Activated CD8-positive, alpha-beta memory T cell treated with anti-CD3 and anti-CD28 coated beads for 48 hours (primary cell): ENCODE measurements around the gene SLC24A3.

Source experiments
- DNase-seq, 3 experiments: peaks; one replicate each; pipeline ENCODE4 v3.0.0-alpha.2; 2020; ENCODE audit warnings: low read depth in 2 of 3, low spot score in 2 of 3

Gene SLC24A3

DNA sequence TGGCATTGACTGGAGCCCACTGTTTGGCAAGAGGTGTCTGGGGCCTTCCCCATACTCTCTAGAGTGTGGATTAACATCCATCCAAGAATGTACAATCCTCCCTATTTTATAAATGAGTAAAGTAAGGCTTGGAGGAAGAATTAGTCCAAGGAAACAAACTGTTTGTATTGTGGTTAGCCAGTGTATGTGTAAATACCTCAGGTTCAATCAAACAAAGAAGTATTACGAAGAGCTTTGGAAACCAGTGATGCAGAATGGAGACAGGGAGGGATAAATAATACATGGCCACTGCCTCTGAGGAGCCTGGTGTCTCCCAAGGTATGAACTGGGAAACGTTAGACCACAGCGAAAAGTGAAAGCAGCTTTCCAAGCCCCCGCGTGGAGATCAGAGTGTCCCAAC is 319.0 kb downstream of the SLC24A3 start:
- DNase-seq: no peak

DNA sequence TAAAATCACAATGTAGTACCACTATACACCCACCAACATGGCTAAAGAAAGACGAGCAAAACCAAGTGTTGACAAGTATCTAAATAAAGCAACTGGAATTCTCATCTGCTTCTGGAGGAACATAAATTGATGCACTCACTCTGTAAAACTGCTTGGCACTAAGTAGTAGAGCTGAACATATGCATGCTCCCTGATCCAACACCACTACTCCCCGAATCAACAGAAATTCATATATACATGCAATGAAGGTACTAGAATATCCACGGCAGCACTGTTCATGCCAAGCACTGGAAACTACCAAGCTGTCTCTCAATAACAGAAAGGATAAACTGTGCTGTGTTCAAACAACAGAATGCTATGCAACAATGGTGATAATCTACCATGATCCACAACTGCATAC is 326.1 kb downstream of the SLC24A3 start:
- DNase-seq: no peak

DNA sequence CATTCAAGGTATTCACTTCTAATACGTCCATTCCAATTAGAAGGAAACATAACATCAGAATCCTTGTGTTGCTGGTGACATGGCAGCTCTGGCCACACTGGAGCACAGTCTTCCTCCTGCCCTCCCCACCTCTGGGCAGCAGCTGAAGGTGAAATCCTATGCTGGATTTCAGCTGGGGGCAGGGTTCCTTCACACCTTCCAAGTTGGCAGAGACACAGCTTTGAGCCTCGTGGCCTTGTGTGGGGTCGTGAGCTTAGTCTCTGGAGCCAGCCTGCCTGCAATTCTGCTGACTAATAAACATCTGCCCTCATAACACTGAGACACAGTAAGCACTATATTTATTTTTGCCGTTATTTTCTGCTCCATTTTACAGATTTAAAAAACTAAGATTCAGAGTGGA is 326.7 kb downstream of the SLC24A3 start:
- DNase-seq: no peak

DNA sequence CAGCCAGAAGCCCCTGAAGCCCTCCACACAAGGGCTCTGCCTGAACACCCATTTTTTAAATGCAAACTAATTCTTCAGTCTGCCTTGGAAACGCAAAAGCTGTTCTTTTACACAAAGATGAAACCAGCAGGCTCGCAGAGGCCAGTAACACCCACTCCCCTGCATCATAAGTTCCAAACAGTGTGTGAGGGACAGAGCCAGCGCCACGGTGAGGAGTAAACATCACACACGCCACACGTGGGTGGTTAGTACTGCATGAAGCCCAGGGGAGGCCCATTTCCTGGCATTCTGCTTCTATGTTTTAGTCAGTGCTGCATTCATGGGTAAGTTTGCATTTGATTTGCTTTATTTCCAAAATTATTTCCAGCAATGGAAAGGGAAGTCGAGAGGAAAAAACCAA is 327.9 kb downstream of the SLC24A3 start:
- peak in 1 of 3 experiments; percentile 7 for DNase-seq

DNA sequence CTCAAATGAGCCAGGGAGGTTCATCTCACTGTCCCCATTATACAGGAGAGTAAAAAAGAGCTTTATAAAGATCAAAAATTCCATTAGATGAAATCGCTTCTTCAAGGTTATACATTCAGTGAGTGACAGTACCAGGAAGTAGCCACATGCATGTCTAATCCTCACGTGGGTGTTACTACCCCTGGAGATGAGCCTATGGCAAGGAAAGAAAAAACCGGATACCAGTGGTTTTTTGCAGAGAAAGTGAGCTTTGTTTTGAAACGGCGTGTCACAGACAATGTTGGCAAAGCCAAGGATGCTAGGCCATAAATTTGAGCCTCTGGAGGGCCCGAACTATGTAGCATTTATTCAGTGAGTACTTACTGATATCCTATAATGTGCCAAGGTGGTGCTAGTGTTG is 330.7 kb downstream of the SLC24A3 start:
- no peak for DNase-seq

DNA sequence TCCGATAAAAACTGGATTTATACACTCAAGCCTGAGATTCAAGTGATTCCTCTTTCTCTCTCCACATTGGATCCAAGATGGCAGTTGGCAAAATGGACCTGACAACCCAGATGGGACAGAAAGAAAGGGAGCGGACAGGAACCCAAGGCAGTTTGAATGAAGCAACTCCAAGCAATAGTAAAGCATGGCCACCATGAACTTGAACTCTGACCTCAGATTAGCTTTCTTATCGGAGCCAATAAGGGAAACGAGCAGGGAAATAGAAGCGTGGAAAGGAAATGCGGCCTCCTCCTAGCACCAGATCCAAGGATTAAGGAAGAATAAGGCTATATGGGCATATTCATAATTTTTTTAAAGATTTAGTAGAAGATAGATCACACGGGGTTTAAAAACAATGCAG is 332.2 kb downstream of the SLC24A3 start:
- no peak for DNase-seq

DNA sequence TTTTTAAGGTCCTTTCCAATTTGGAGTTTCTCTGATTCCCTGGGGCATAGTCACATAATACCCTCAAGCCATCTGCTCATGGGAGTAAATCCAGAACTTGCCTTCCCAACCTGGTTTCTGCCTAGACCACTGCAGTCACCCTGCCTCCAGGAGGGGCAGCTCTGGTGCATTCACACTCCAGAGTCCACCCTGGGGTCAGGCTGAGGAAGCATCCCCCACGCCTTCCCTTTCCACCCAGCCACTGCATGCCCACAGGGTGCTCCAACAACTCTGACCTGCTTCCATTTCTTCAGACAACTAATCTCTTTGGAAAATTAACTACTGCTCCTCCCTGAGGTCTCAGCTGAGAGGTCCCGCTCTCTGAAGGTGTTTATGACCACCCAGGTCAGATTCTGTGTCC is 334.2 kb downstream of the SLC24A3 start:
- no peak for DNase-seq

DNA sequence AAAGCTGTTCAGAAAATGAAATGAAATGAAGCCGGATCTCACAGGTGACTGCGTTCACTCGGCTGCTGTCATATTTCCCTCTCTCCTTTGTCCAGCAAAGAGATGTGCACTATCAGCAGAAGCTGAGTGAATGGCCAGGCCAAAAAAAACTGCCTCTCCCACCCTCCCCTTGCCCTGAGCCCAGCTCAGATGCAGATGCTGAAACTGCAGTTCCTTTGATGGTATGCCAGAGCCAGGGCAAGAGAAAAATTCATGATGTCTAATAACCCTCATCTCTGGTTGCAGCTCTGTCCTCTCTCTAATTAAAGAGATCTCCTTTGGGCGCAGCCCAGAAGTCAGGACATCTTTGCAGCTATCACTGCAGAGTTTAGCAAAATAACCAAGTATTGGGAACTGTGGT is 335.1 kb downstream of the SLC24A3 start:
- no peak for DNase-seq

DNA sequence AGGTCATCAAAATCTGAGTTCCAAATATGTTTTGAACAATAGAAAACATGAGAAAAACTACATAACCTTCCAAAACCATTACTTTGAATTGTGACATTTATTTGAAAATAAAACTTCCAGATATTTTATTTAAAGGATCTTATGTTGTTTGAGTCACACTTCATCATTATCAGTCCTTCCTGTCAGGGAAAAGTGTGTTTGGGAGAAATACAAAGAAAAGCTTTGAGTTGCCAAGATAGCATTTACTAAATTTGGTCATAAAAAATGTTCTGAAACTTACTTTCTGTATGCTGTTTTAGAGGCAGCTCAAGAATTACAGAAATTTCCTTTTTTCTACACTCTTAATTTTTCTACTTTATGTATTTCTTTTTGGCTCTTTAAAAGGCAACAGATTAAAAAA is 337.5 kb downstream of the SLC24A3 start:
- DNase-seq: no peak

DNA sequence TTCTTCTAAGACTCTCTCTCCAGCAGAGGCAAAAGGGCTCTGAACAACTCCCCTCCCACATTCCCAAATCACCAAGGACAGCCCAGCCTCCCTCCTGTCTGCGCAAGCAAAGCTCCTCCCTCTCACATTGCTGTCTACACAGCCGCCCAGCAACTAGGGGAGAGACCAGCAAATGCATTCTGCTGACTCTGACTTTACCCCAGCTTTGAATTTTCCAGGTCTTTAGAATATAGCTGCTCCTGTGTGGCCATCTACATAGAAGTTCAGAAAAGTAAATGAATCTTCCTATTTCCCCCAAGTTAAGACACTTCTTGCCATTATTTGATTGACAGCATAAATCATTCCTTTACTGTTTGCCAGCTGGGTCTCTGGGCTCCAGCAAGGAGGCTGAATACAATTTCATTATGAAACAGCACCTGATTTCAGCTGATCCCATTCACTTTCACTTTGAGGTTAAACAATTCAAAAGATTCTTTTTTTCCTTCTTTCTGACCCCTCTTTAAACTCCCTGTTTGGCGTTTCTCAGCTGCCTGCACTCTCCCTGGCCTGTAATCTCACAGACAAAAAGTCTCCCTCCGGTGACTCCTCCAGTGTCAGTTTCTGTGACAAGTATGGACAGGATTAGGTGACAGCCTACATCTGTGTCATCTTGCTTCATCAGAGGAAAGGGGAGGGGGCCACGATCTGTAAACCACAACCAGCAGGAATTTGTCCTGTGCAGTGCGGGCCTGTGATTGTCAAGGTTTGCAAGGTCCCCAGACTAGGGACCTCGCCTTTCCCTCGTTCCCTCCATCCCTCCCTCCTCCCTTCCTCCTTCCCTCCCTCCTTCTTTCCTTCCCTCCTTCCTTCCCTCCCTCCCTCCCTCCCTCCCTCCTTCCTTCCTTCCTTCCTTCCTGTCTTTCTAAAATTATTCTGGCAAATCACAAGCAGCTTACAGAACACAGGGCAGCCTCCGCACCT is 340.1 kb downstream of the SLC24A3 start:
- DNase-seq: no peak

DNA sequence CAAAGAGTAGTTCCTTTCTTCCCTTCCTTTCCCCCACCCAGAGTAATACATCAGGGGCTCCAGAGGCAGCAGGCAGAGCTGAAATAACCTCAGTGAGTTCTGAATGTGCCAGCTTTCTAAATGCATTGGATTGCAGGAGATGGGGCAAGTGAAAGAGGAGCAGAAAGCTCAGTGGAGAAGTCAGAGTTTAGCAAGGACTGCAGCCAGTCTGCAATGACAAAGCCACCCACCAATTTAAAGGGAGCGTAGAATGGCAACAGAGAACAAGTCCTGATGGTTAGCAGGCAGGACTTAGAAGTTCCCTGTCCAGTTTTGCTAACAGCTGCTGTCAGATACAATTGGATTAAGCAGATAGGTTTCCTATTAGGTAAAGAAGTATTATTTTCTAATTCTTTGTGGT is 342.2 kb downstream of the SLC24A3 start:
- no peak for DNase-seq

DNA sequence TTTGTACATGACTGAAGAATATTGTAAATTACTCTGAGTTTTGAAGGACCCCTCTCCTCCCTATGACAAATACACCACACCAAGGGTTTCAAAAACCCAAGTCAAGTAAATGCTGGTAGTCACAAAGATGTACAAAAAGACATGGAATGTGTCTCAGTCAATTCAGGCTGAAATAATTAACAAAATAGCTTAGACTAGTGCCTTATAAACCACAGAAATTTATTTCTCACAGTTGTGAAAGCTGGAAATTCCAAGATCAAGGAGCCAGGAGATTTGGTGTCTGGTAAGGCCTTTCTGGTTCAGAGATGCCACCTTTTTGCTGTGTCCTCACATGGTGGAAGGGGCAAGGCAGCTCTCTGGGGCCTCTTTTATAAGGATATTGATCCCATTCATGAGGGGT is 343.3 kb downstream of the SLC24A3 start:
- DNase-seq: no peak

DNA sequence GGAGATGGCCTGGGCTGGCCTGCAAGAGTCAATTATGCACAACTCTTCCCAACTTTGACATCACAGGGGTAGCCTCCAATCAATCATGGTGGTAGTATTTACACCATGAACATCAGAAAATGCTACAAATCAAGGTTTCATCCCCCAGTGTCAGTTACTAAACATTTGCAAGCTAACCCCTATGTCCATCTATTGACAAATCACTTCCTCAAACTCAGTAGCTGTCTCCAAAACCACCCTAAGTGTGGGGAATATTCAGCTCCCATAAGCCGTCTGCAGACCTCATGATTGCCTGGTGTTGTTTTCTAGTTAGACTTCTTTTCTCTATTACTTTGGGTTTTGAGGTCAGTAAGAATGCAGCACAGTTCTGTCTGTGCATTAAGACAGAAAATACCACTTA is 344.8 kb downstream of the SLC24A3 start:
- no peak for DNase-seq

DNA sequence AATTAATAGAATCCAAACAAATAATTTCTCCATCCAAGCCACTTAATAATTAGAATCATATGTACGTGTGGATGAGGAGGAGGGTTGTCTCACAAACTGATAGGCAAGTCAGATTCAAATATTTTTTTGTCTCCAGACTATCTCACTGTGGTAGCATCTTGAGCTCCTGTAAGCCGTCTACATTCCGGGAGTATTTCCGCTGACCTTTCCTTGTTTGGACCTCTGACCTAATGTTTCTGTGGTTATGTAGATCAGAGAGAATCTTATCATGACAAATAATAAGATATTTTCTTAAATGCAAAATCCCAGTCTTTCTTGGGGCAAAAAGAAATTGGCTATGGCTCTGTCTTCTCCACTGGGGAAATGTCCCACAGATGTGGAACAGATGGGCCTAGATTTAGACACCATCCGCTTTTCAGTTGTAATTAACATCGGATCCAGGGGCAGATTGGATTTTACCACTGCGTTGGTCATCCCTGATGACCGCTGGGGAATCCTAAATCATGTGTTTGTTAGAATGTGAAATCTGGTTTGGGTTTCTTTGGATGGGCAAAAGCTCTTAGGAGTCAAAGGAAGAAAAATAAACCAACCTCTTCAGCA is 348.5 kb downstream of the SLC24A3 start:
- DNase-seq: no peak

DNA sequence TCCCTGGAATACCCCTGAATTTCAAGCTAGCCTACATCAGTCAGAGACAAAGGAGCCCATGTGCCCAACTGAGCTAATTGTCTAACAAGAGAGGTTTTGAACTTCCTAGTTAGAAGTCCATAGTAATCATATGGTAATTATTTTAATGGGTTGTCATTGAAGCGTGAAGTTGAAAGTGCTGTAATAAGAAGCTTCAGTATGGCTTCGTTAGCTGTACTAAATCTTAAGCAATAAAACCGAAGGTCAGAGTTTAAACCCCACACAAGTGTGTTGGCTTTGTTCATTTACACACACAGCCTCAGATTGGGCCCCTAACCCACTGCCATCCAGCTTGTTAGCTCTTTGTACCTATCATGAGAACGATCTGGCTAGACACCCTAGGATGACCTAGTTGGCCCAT is 350.0 kb downstream of the SLC24A3 start:
- no peak for DNase-seq

DNA sequence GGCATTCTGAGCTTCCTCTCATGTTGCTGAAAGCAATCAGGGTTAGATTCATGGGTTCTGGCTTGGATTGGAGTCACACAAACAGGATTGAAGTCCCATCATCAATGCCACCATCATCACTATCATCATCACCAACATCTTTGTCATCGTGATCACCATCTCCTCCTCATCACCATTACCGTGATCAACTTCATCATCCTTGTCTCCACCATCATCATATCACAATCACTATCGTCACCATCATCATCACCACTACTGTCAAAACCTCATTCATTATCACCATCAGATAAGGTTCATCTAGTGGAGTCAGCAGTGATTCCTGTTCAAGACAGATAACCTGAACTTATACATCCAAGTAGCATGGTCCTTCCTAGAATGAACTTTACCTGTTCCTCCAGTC is 351.8 kb downstream of the SLC24A3 start:
- DNase-seq: no peak

DNA sequence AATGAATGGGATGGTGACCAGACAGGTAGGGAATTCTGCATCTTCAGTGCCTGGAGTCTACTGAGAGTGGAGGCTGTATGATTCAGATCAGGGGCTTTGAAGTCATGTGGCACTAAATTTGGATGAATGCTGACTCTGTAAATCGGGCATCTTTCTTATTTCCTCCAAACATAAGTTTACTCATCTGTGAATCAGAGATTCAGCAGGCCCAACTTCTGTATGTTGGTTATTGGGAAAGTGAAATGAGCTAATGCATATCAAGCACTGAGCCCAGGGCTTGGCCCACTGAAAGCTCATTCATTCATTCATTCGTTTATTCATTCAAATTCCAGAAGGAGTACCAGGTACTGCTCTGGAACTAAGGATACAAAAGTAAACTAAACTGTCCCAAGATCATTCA is 353.3 kb downstream of the SLC24A3 start:
- DNase-seq: no peak

DNA sequence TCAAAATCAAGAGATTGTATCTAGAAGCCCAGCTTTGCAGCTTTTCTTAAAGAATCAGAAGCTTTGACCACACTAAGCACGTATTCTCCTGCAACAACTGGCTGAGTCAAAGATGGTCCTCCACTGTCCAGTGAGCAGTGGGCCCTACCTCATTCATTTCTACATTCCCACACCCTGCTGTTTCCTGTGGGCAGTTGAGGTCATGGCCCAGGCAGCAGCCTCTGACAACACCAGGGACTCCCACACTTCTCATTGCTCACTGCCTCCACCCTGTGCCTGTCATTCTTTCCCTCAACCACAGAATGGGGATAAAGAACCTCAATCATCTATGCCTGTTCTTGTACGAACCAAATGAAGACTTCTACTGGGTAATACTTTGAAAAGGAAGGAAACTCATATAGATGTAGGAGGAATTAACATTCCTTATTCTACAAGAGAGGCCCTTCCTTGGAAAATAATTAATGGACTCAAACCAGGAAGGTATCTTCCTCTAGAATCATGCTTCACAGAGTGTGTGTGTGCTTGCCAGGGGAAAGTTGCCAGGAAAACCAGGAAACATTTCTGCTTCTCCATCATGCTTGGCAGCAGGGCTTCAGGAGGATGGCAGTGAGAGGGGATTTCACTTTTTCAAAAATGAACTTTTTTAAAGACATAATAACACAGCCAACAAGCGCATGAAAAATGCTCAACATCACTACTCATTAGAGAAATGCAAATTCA is 353.9 kb downstream of the SLC24A3 start:
- no peak for DNase-seq

DNA sequence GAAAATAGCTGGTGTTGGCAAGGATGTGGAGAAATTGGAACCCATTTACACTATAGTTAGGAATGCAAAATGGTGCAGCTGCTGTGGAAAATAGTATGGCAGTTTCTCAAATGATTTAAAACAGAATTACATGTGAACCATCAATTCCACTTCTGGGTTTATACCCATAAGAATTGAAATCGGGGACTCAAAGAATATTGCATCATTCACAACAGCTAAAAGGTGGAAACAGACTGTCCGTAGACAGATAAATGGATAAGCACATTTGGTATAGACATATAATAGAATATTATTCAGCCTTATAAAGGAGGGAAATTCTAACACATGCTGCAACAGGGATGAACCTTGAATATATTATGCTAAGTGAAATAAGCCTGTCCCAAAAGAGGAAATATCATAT is 355.7 kb downstream of the SLC24A3 start:
- DNase-seq: no peak

DNA sequence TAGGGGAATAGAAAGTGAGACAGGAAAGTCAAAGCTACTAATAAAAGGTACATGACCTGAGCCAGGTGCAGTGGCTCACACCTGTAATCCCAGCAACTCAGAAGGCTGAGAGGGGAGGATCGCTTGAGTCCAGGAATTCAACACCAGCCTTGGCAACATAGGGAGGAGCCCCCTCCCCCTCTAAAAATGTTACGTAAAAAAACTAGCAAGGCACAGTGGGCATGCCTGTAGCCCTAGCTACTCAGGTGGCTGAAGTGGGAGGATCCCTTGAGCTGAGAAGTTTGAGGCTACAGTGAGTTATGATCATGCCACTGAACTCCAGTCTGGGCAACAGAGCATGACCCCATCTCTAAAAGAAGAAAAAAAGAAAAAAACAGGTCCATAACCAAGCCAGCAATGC is 359.6 kb downstream of the SLC24A3 start:
- no peak for DNase-seq

DNA sequence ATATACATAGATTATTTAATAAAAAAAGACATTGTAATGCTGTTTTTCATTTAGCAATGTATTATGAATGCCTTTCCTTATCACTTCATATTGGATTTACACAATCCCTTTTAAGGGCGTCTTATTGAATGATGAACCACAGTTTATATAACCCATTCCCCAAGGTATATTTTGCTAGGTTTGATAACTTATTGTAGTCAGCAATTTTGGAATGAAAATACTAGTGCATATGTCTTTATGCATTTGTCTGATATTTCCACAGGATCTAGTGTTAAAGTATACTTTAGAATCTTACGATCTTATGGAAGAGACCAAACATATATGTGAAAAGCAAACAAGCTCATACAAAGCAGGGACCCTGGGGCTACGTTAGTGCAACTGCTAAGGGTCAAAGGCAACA is 365.2 kb downstream of the SLC24A3 start:
- no peak for DNase-seq

DNA sequence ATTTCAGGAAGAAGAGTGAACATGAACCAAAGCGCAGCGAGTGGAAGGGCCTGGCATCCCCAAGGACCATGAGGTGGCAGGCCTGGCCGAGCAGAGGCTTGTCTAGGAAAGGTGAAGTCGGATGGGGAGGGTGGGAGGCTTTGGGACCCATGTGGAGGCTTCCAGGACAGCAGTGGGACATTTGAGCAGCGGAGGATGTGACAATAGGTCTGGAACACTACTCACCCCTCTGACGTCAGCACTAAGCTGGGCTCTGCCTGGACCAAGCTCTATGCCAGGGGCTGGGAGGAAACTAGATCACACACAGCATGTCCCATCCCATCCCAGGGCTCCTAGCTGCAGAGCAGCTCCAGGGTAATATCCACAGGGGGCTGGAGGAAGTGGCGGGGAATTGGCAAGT is 370.3 kb downstream of the SLC24A3 start:
- DNase-seq: no peak
